ENCODE results near the gene OSBPL8. TPM values are rescaled to one million over a fixed set of nuclear protein-coding genes. Genes with fewer than 3 reads are reported as not detected.

Gene OSBPL8
- total and polyA plus RNA-seq, 10 of the 15 experiments (the other 5 are each of a cell fraction or from before 2014, with no cell fraction given), result 10.4 to 58.0 (median 32.0) TPM

DNA sequence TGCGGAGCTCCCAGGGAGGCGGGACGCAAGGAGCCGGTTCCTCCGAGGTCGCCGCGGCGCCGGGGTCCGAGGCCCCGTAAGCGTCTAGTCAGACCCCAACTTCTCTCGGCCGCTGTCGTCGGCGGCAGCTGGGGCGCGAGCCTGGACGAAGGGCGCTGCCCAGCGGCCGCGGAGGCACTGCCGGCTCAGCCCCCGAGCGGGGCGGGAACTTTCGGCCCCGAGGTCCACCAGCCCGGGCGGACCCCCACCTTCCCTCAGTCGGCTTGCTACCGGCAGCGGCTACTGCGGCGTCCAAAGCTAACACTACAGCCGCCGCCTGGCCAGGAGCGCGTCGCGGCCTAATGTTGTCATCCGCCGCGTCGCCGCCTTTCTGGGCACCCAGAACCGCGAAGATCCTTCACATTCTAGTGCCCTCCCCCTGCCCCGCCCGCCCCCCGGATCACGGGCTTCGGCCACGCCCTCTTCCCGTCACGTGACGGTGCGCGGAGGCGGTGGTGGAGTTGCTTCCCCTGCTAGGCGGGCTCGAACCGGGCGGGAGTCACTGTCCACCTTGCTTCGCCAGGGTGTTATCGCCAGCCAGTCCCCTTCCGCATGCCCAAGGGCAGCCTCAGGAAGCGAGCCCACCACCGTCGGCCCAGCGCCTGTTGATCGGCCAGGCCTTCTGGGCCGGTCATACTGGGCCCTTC is at the start of gene OSBPL8 (continued):
- peak; percentile 40; the same call in 1 of the 2 replicates for TF ChIP-seq ZBTB4 (CRISPR knock-in tag; IDR thresholded peaks at IDR 0.05)
- 0 out of 2 replicates have a peak, but pooled peaks have one; percentile 14 for TF ChIP-seq ZBTB40 (IDR thresholded peaks at IDR 0.05; ENCODE audit: borderline replicate concordance)
- peak; percentile 83 for TF ChIP-seq NBN (IDR thresholded peaks at IDR 0.05)
- peak; percentile 8; the same call in 1 of the 2 replicates for TF ChIP-seq SREBF1 (IDR thresholded peaks at IDR 0.05; ENCODE audit: low read length)
- TF ChIP-seq SIN3A (IDR thresholded peaks at IDR 0.05; ENCODE audit: low read depth, low read length), result peak; percentile 19; the same call in 1 of the 2 replicates
- no peak for TF ChIP-seq SREBF2 (IDR thresholded peaks at IDR 0.05; ENCODE audit: low read length)
- TF ChIP-seq SUPT20H (IDR thresholded peaks at IDR 0.05; ENCODE audit: borderline replicate concordance, control insufficient read depth, low read depth, low read length), result no peak
- TF ChIP-seq SIX5 (IDR thresholded peaks at IDR 0.05; ENCODE audit: low read depth, low read length, severe bottlenecking), result peak; percentile 8
- no peak for TF ChIP-seq BCLAF1 (IDR thresholded peaks at IDR 0.05)
- TF ChIP-seq JUNB (IDR thresholded peaks at IDR 0.05), result no peak
- peak in 1 of 2 experiments; percentile 97; a peak in 2 of 3 replicates for TF ChIP-seq EGR1 (IDR thresholded peaks at IDR 0.05; ENCODE audit: borderline replicate concordance in 1 of 2, low read depth in 2 of 2, low read length in 2 of 2)
- TF ChIP-seq RELB (IDR thresholded peaks at IDR 0.05; ENCODE audit: low read depth), result peak; percentile 45; the same call in 1 of the 2 replicates
- TF ChIP-seq MTA3 (IDR thresholded peaks at IDR 0.05; ENCODE audit: borderline replicate concordance, low read length), result no peak
- TF ChIP-seq IKZF2 (IDR thresholded peaks at IDR 0.05), result no peak; a peak in 2 of 4 replicates
- TF ChIP-seq HCFC1 (IDR thresholded peaks at IDR 0.05; ENCODE audit: low read length), result peak; percentile 56

Data from GM12878 (cell line).